H1 (cell line): ENCODE data around the gene KLHL35. TPM values are rescaled to one million over a fixed set of nuclear protein-coding genes. Genes with fewer than 3 reads are reported as not detected.

Experiments
- CTCF ChIA-PET: fragments of 300-600 bp; sonication (Branson Sonifier 250); formaldehyde crosslinking; loops from one replicate; lab custom pipeline; 2021; ENCODE audit not compliant: partially characterized antibody; lab: Charles Lee
- POLR2A ChIA-PET: fragments of 300-600 bp; sonication (Branson Sonifier 250); formaldehyde crosslinking; loops from one replicate; lab custom pipeline; 2021; ENCODE audit warnings: inconsistent platforms; ENCODE audit not compliant: partially characterized antibody; lab: Charles Lee
- DNase-seq, 2 experiments: peaks; one replicate each; pipeline versions ENCODE4 v3.0.0 to v3.0.0-alpha.2; 2010 to 2022; ENCODE audit warnings: low spot score in 2 of 2, low read depth in 1 of 2, mixed read lengths in 1 of 2
- FAIRE-seq: peaks from 2 replicates; lab custom pipeline; 2011; peaks lifted over from hg19 to GRCh38; lab: Jason Lieb, UNC
- H2AFZ ChIP-seq: 2 replicates; pipeline ENCODE4 v1.8.1; 2012; ENCODE audit warnings: low read length, inconsistent platforms
- H2AK5ac ChIP-seq: 2 replicates; pipeline ENCODE4 v1.6.1; 2013; ENCODE audit warnings: low read depth, low read length
- H2BK120ac ChIP-seq: replicated peaks from 2 replicates; pipeline ENCODE3; 2013; ENCODE audit warnings: low read depth, low read length, inconsistent platforms
- H2BK12ac ChIP-seq: 2 replicates; pipeline ENCODE4 v1.6.1; 2013; ENCODE audit warnings: low read depth, low read length
- H2BK15ac ChIP-seq: 2 replicates; pipeline ENCODE4 v1.6.1; 2013; ENCODE audit warnings: low read length
- H2BK20ac ChIP-seq: 2 replicates; pipeline ENCODE4 v1.6.1; 2013; ENCODE audit warnings: low read length
- H2BK5ac ChIP-seq: 2 replicates; pipeline ENCODE4 v1.6.1; 2013; ENCODE audit warnings: low read depth, low read length
- H3K14ac ChIP-seq: 2 replicates; pipeline ENCODE4 v1.6.1; 2013; ENCODE audit warnings: inconsistent platforms; ENCODE audit not compliant: insufficient read length
- H3K18ac ChIP-seq: 2 replicates; pipeline ENCODE4 v1.6.1; 2013; ENCODE audit warnings: low read length; ENCODE audit errors: extremely low read depth
- H3K23ac ChIP-seq: 2 replicates; pipeline ENCODE4 v1.6.1; 2013; ENCODE audit warnings: inconsistent platforms; ENCODE audit not compliant: insufficient read length
- H3K23me2 ChIP-seq: 2 replicates; pipeline ENCODE4 v1.6.1; 2013; ENCODE audit warnings: low read depth, low read length
- H3K27ac ChIP-seq: 2 replicates; pipeline ENCODE4 v1.6.1; 2011; ENCODE audit warnings: low read depth, low read length, inconsistent platforms
- H3K27me3 ChIP-seq, 4 experiments: replicated peaks in 1 of 4; 1 replicate in 1 of 4; 2 replicates in 3 of 4; pipeline versions ENCODE4 v1.6.1 to v1.8.1; 2011 to 2013; ENCODE audit warnings: low read length in 3 of 4, mild to moderate bottlenecking in 3 of 4, inconsistent platforms in 2 of 4, mixed read lengths in 2 of 4, moderate library complexity in 1 of 4; ENCODE audit not compliant: control insufficient read depth in 3 of 4, insufficient read depth in 3 of 4; ENCODE audit errors: extremely low read depth in 1 of 4
- H3K36me3 ChIP-seq, 4 experiments: 2 replicates each; pipeline versions ENCODE4 v1.6.1 to v1.8.1; 2011 to 2013; ENCODE audit warnings: mild to moderate bottlenecking in 4 of 4, low read length in 3 of 4, moderate library complexity in 2 of 4, control low read depth in 1 of 4, inconsistent platforms in 1 of 4; ENCODE audit not compliant: insufficient read depth in 4 of 4, control insufficient read depth in 2 of 4
- H3K4ac ChIP-seq: replicated peaks from 2 replicates; pipeline ENCODE3; 2013; ENCODE audit warnings: low read length, low read depth, mixed read lengths, inconsistent platforms; ENCODE audit not compliant: insufficient read length
- H3K4me1 ChIP-seq, 4 experiments: replicated peaks in 1 of 4; 1 replicate in 1 of 4; 2 replicates in 3 of 4; pipeline versions ENCODE4 v1.6.1 to v1.8.1; 2011 to 2013; ENCODE audit warnings: low read length in 3 of 4, inconsistent platforms in 2 of 4, mixed read lengths in 1 of 4; ENCODE audit not compliant: insufficient read depth in 4 of 4, control insufficient read depth in 3 of 4
- H3K4me2 ChIP-seq, 2 experiments: 2 replicates each; pipeline versions ENCODE4 v1.6.1 to v1.8.1; 2011 to 2013; ENCODE audit warnings: low read depth in 2 of 2, low read length in 2 of 2, control low read depth in 1 of 2, inconsistent platforms in 1 of 2, mild to moderate bottlenecking in 1 of 2; ENCODE audit not compliant: insufficient read depth in 1 of 2
- H3K4me3 ChIP-seq, 4 experiments: fragments of 200-600, 300-600 bp in 1 of 4; sonication (generic), shearing (Covaris generic), sonication (Bioruptor Twin) in 1 of 4; 2 replicates each; pipeline versions ENCODE4 v1.5.1 to v1.8.1; 2011 to 2016; ENCODE audit warnings: low read length in 4 of 4, low read depth in 3 of 4, control low read depth in 2 of 4, inconsistent platforms in 2 of 4, mild to moderate bottlenecking in 2 of 4, mixed read lengths in 1 of 4, moderate library complexity in 1 of 4; ENCODE audit not compliant: insufficient read depth in 2 of 4; ENCODE audit errors: extremely low read depth in 1 of 4
- H3K56ac ChIP-seq: replicated peaks from 2 replicates; pipeline ENCODE3; 2013; ENCODE audit warnings: low read depth, mild to moderate bottlenecking, mixed read lengths, low read length, inconsistent platforms; ENCODE audit not compliant: insufficient read length
- H3K79me1 ChIP-seq: 2 replicates; pipeline ENCODE4 v1.6.1; 2013; ENCODE audit warnings: low read depth, low read length, control low read depth
- H3K79me2 ChIP-seq, 2 experiments: 2 replicates each; pipeline versions ENCODE4 v1.6.1 to v1.8.1; 2012 to 2013; ENCODE audit warnings: low read length in 2 of 2, mild to moderate bottlenecking in 2 of 2, inconsistent platforms in 1 of 2; ENCODE audit not compliant: insufficient read depth in 2 of 2, control insufficient read depth in 1 of 2
- H3K9ac ChIP-seq, 4 experiments: replicated peaks in 1 of 4; 1 replicate in 1 of 4; 2 replicates in 3 of 4; pipeline versions ENCODE4 v1.6.1 to v1.8.1; 2011 to 2013; ENCODE audit warnings: low read depth in 3 of 4, low read length in 3 of 4, control low read depth in 2 of 4, mild to moderate bottlenecking in 2 of 4, moderate library complexity in 2 of 4, inconsistent platforms in 1 of 4; ENCODE audit errors: extremely low read depth in 1 of 4
- H3K9me3 ChIP-seq, 2 experiments: 2 replicates each; pipeline versions ENCODE4 v1.6.1 to v1.8.1; 2012 to 2013; ENCODE audit warnings: mild to moderate bottlenecking in 2 of 2, moderate library complexity in 2 of 2, control low read depth in 1 of 2, inconsistent platforms in 1 of 2, low read depth in 1 of 2, low read length in 1 of 2, mixed read lengths in 1 of 2; ENCODE audit not compliant: insufficient read depth in 2 of 2
- H4K20me1 ChIP-seq, 2 experiments: replicated peaks in 1 of 2; 2 replicates each; pipeline versions ENCODE3 to v1.8.1; 2011 to 2013; ENCODE audit warnings: inconsistent platforms in 2 of 2, low read length in 2 of 2, mild to moderate bottlenecking in 1 of 2; ENCODE audit not compliant: insufficient read depth in 2 of 2, control insufficient read depth in 1 of 2
- H4K5ac ChIP-seq: 2 replicates; pipeline ENCODE4 v1.6.1; 2013; ENCODE audit warnings: low read length, low read depth, mixed read lengths, inconsistent platforms; ENCODE audit not compliant: insufficient read length
- H4K8ac ChIP-seq: 2 replicates; pipeline ENCODE4 v1.8.0; 2013; ENCODE audit warnings: mild to moderate bottlenecking, moderate library complexity, low read length, inconsistent platforms; ENCODE audit not compliant: insufficient read depth; ENCODE audit errors: extremely low read depth
- H4K91ac ChIP-seq: replicated peaks from 2 replicates; pipeline ENCODE3; 2013; ENCODE audit warnings: low read length, mixed read lengths, inconsistent platforms; ENCODE audit not compliant: insufficient read length
- ASH2L ChIP-seq: fragments of 200-600, 300-600 bp; sonication (generic); IDR thresholded peaks from one replicate; pipeline ENCODE4 v1.7.1; 2017; ENCODE audit warnings: low read length
- CHD1 ChIP-seq: IDR thresholded peaks from 2 replicates; pipeline ENCODE4 v1.6.1; 2012; ENCODE audit warnings: low read depth, low read length, improper control_type of control experiment
- CREB1 ChIP-seq: IDR thresholded peaks from 2 replicates; pipeline ENCODE4 v1.6.1; 2012; ENCODE audit warnings: inconsistent platforms
- GTF2F1 ChIP-seq: IDR thresholded peaks from 2 replicates; pipeline ENCODE4 v1.6.1; 2012; ENCODE audit warnings: low read depth, low read length, improper control_type of control experiment, borderline replicate concordance
- JUND ChIP-seq: IDR thresholded peaks from 2 replicates; pipeline ENCODE4 v1.6.1; 2011; ENCODE audit warnings: mild to moderate bottlenecking, improper control_type of control experiment, low read length
- KDM4A ChIP-seq: IDR thresholded peaks from one replicate; pipeline ENCODE4 v1.7.1; 2012; ENCODE audit warnings: low read depth, mild to moderate bottlenecking, moderate library complexity, low read length, inconsistent platforms; ENCODE audit not compliant: severe bottlenecking
- MAFK ChIP-seq: IDR thresholded peaks from 2 replicates; pipeline ENCODE4 v1.6.1; 2012; ENCODE audit warnings: low read depth, mild to moderate bottlenecking, improper control_type of control experiment, low read length
- RXRA ChIP-seq: IDR thresholded peaks from 2 replicates; pipeline ENCODE4 v1.6.1; 2011; ENCODE audit warnings: low read depth, mild to moderate bottlenecking, low read length, moderate library complexity; ENCODE audit not compliant: insufficient read depth
- TCF12 ChIP-seq: IDR thresholded peaks from 2 replicates; pipeline ENCODE4 v1.6.1; 2011; ENCODE audit warnings: low read depth, mild to moderate bottlenecking, low read length
- WGBS, 2 experiments: shearing (Covaris generic) in 1 of 2; methylation state at CpG; one replicate each; pipeline versions ENCODE4 v1.1.6 to v1.1.7; 2013 to 2015; ENCODE audit warnings: low lambda C conversion rate in 2 of 2, mixed read lengths in 2 of 2, inconsistent platforms in 1 of 2, low coverage in 1 of 2, missing lambda C conversion rate in 1 of 2; ENCODE audit not compliant: insufficient replicate concordance in 2 of 2, insufficient coverage in 1 of 2, insufficient read length in 1 of 2; ENCODE audit errors: extremely low coverage in 1 of 2, missing lambda C conversion rate in 1 of 2; 5-methylcytosine and 5-hydroxymethylcytosine counted together
- polyA plus RNA-seq, 7 experiments: library from polyadenylated mRNA; depleted of rRNA in 3 of 7; stranded (reverse) in 5 of 7; unstranded in 2 of 7; fragments of >200 nt in 5 of 7; fragments of 200-250 nt in 2 of 7; gene quantifications; 1 replicate in 5 of 7; 2 replicates in 1 of 7; 4 replicates in 1 of 7; pipeline versions ENCODE4 v1.2.1 to v1.2.3, GENCODE V29; 2011 to 2013; ENCODE audit warnings: missing spikeins in 2 of 7, mixed read lengths in 2 of 7
- total RNA-seq: library from RNA; stranded (reverse); fragmentation: NEBNext Ultra II Directional; extraction: Animal tissue kit (Norgen Biotek cat#: 25700); gene quantifications from 2 replicates; pipeline ENCODE4 v1.2.1, GENCODE V29; 2021
- TF ChIP-seq, protein P1 (sequence below): IDR thresholded peaks from 2 replicates; pipeline ENCODE4 v1.6.1; 2012; ENCODE audit warnings: low read length, inconsistent platforms

The KLHL35 gene
- total and polyA plus RNA-seq, 2 of the 8 experiments (the other 6 are each of a cell fraction or from before 2014, with no cell fraction given) = 0.35 to 0.41 TPM

DNA sequence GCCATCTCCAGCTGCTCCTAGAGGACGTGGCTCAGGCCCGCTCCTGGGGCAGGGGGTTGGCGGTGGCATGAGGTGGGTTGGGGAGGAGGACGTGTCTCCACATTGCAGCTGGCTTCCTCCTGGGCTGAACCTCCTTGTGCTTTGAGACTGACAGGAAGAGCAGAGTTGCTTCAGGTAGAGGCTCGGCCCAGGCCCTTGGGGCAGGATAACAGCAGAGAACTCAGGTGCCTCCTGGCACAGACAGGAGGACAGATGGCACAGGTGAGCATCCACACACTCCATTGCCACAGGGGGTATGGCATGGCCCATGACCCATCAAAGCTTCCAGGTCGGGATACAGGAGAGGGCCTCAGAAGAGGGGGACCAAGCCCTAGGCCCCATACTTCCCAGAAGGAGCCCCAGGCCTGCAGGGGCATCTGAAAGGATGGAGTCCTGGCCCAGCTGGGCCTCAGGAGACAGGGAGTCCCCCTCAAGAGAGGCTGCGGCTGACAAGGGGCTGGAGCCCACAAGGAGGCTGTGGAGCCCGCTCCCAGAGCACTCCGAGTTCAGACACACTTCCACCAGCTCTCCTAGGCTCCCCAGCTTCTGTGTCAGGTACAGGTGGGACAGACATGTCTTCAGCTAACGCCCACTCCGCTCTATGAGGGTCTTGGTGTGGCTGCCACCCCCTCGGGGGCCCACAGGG, 2.0 kb upstream of the KLHL35 start:
- H2BK20ac ChIP-seq = no peak overlapping the region
- H2BK15ac ChIP-seq = no peak overlapping the region
- H2AFZ ChIP-seq = no peak overlapping the region
- no peak overlapping the region for H2BK120ac ChIP-seq
- H3K4me3 ChIP-seq = no peak overlapping the region
- no peak overlapping the region for H4K5ac ChIP-seq
- peaks cover 25 to 40% (median 35%) of the 10 kb centered on the region in 4 experiments for H3K27me3 ChIP-seq
- ChIA-PET POLR2A (interaction anchor here (0.6 to 27.9 kb wide), 4 partner anchors 10 to 97 kb away, joined by 3 to 570 read pairs (median 10); partner anchors contain the start of gene RPS3), CTCF (interaction anchor here (0.7 to 13.1 kb wide), 8 partner anchors 8 to 97 kb away, joined by 3 to 133 read pairs (median 8); partner anchors contain the start of gene GDPD5)
- H3K23me2 ChIP-seq = peaks cover 8% of the 10 kb centered on the region; the same call in 1 of the 2 replicates
- no peak overlapping the region for H3K23ac ChIP-seq
- H3K36me3 ChIP-seq = peaks cover 0 to 4% (median 0%) of the 10 kb centered on the region in 4 experiments; a peak in 2 of 8 replicates
- H3K4me1 ChIP-seq = peaks cover 0 to 31% (median 16%) of the 10 kb centered on the region in 4 experiments; a peak in 6 of 7 replicates
- H2AK5ac ChIP-seq = no peak overlapping the region
- no peaks in the 10 kb centered on the region for H3K79me2 ChIP-seq
- TF ChIP-seq GTF2F1 (no peak), ASH2L (no peak), JUND (no peak), RXRA (no peak), TCF12 (no peak), MAFK (no peak), KDM4A (no peak), CHD1 (no peak), CREB1 (no peak)
- TF ChIP-seq, protein P1, sequence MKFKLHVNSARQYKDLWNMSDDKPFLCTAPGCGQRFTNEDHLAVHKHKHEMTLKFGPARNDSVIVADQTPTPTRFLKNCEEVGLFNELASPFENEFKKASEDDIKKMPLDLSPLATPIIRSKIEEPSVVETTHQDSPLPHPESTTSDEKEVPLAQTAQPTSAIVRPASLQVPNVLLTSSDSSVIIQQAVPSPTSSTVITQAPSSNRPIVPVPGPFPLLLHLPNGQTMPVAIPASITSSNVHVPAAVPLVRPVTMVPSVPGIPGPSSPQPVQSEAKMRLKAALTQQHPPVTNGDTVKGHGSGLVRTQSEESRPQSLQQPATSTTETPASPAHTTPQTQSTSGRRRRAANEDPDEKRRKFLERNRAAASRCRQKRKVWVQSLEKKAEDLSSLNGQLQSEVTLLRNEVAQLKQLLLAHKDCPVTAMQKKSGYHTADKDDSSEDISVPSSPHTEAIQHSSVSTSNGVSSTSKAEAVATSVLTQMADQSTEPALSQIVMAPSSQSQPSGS = no peak
- H3K79me1 ChIP-seq = no peaks in the 10 kb centered on the region
- H3K18ac ChIP-seq = no peak overlapping the region
- no peak overlapping the region for H3K4ac ChIP-seq
- no peak overlapping the region for H2BK12ac ChIP-seq
- H4K8ac ChIP-seq = no peak overlapping the region
- H3K4me2 ChIP-seq = no peak overlapping the region
- H3K14ac ChIP-seq = no peak overlapping the region
- H4K20me1 ChIP-seq = peaks cover 4 to 5% of the 10 kb centered on the region in 2 experiments
- H4K91ac ChIP-seq = no peak overlapping the region
- no peak overlapping the region for H3K9ac ChIP-seq
- no peak overlapping the region for H3K27ac ChIP-seq
- H2BK5ac ChIP-seq = no peak overlapping the region
- peaks cover 0 to under 1% of the 10 kb centered on the region in 2 experiments; a peak in 1 of 4 replicates for H3K9me3 ChIP-seq
- H3K56ac ChIP-seq = no peak overlapping the region
- 92% methylated on average over 10 of the region's 12 CpGs; no CpG with 5 or more reads in 1 of the 2 experiments for WGBS, 2 experiments
- DNase-seq = no peak
- FAIRE-seq = no peak
